HEK293 (cell line): ENCODE measurements around the gene TAP2.

Experiments used
- CTCF ChIP-seq: fragments of 450-650 bp; formaldehyde crosslinking; IDR thresholded peaks from 2 replicates; pipeline ENCODE4 v1.5.1; 2016; ENCODE audit warnings: missing biosample characterization, missing genetic modification characterization
- OVOL3 ChIP-seq: fragments of 450-650 bp; formaldehyde crosslinking; IDR thresholded peaks from 2 replicates; pipeline ENCODE4 v1.5.1; 2016; ENCODE audit warnings: missing biosample characterization, missing genetic modification characterization
- REST ChIP-seq: fragments of 450-650 bp; formaldehyde crosslinking; IDR thresholded peaks from 2 replicates; pipeline ENCODE4 v1.5.1; 2016; ENCODE audit warnings: missing biosample characterization, missing genetic modification characterization
- YY1 ChIP-seq: fragments of 450-650 bp; formaldehyde crosslinking; IDR thresholded peaks from 2 replicates; pipeline ENCODE4 v1.5.1; 2018; ENCODE audit warnings: missing biosample characterization, missing genetic modification characterization
- ZBTB48 ChIP-seq: fragments of 450-650 bp; formaldehyde crosslinking; IDR thresholded peaks from 2 replicates; pipeline ENCODE4 v1.5.1; 2016; ENCODE audit warnings: missing biosample characterization, missing genetic modification characterization
- ZBTB8A ChIP-seq: fragments of 450-650 bp; formaldehyde crosslinking; IDR thresholded peaks from 2 replicates; pipeline ENCODE4 v1.5.1; 2016; ENCODE audit warnings: missing biosample characterization, missing genetic modification characterization
- ZNF394 ChIP-seq: fragments of 450-650 bp; formaldehyde crosslinking; IDR thresholded peaks from 2 replicates; pipeline ENCODE4 v1.5.1; 2016; ENCODE audit warnings: missing biosample characterization, missing genetic modification characterization, mild to moderate bottlenecking, moderate library complexity, borderline replicate concordance
- ZNF704 ChIP-seq: fragments of 450-650 bp; formaldehyde crosslinking; IDR thresholded peaks from 2 replicates; pipeline ENCODE4 v1.5.1; 2016; ENCODE audit warnings: missing biosample characterization, missing genetic modification characterization
- ZSCAN30 ChIP-seq: fragments of 450-650 bp; IDR thresholded peaks from 2 replicates; pipeline ENCODE4 v1.5.1; 2018; ENCODE audit warnings: missing biosample characterization, mild to moderate bottlenecking, missing genetic modification characterization, moderate library complexity

GRCh38 chr6:32867554-32868256 is 29.2 kb upstream of the TAP2 start:
- TF ChIP-seq ZBTB48 (tag by site-specific recombination): no peak
- no peak for TF ChIP-seq ZSCAN30
- TF ChIP-seq CTCF (tag by site-specific recombination): no peak
- TF ChIP-seq ZNF394 (tag by site-specific recombination): no peak
- no peak for TF ChIP-seq ZNF704
- no peak for TF ChIP-seq YY1 (tag by site-specific recombination)
- TF ChIP-seq OVOL3 (tag by site-specific recombination): no peak
- no peak for TF ChIP-seq REST
- TF ChIP-seq ZBTB8A: no peak
